Right lobe of liver (tissue), 4 donors: ENCODE data around the gene KCNJ4.

Source experiments
- POLR2A ChIP-seq: fragments of 450-650 bp; IDR thresholded peaks from one replicate; pipeline ENCODE4 v1.6.1; 2017; ENCODE audit warnings: antibody characterized with exemption, mild to moderate bottlenecking
- TF ChIP-seq, protein P1 (sequence below), 4 donors: fragments of 200-600 bp in 3 of 4; fragments of 450-650 bp in 1 of 4; IDR thresholded peaks; one replicate each; pipeline versions ENCODE4 v1.5.1 to v1.8.0; 2016 to 2022; ENCODE audit warnings: antibody characterized with exemption in 4 of 4, mild to moderate bottlenecking in 2 of 4
- donor health status: DM: no; HTN: no; CAD: no.
- donor health status: DM: no; HTN: no; CAD: no.
- donor health status: DM: no; HTN: yes; CAD: no.

DNA sequence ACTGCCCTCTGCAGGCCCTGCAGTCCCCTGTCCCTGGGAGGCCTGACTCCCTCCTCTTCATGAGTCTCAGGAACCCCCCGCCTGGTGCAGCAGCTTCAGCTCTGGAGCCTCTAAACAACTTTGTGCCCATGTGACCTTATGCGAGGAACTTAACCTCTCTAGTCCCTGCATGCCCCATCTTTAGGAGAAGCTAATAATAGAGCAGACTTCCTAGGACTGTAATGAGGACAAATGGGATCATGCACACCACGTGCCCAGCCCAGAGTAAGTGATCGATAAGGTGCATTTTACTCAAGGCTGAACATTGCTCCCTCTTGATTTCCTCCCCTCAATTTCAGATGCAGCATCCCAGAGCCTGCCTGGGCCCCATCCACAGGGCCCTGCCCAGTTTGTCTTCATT is 19.0 kb downstream of the KCNJ4 start:
- TF ChIP-seq, protein P1, sequence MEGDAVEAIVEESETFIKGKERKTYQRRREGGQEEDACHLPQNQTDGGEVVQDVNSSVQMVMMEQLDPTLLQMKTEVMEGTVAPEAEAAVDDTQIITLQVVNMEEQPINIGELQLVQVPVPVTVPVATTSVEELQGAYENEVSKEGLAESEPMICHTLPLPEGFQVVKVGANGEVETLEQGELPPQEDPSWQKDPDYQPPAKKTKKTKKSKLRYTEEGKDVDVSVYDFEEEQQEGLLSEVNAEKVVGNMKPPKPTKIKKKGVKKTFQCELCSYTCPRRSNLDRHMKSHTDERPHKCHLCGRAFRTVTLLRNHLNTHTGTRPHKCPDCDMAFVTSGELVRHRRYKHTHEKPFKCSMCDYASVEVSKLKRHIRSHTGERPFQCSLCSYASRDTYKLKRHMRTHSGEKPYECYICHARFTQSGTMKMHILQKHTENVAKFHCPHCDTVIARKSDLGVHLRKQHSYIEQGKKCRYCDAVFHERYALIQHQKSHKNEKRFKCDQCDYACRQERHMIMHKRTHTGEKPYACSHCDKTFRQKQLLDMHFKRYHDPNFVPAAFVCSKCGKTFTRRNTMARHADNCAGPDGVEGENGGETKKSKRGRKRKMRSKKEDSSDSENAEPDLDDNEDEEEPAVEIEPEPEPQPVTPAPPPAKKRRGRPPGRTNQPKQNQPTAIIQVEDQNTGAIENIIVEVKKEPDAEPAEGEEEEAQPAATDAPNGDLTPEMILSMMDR (IDR thresholded peaks at IDR 0.05) = no peak
- no peak for TF ChIP-seq POLR2A
